SKM-1 (cell line): ENCODE results near the gene CEP170B.
"Not testable (repeated sequence)": the region's sequence is repeated elsewhere in the genome, so short reads cannot be mapped to it uniquely, and the experiment has no call there.

Experiments used
- DNase-seq: peaks from one replicate; lab custom pipeline; 2025; ENCODE audit not compliant: unreplicated experiment; lab: John Stamatoyannopoulos, UW

Gene CEP170B

GRCh38 chr14:104877066-104877805, 12.2 kb downstream of the CEP170B start:
- DNase-seq = no peak

GRCh38 chr14:104877806-104878550, 12.9 kb downstream of the CEP170B start:
- DNase-seq = no peak

- no peak for DNase-seq
Measured at GRCh38 chr14:104878582-104878981, 13.5 kb downstream of the CEP170B start.

GRCh38 chr14:104879201-104879982, 14.3 kb downstream of the CEP170B start:
- DNase-seq = no peak

- DNase-seq = no peak
Measured at GRCh38 chr14:104879983-104880565, 15.0 kb downstream of the CEP170B start.

- no peak for DNase-seq
Measured at GRCh38 chr14:104880584-104881210, 15.6 kb downstream of the CEP170B start.

GRCh38 chr14:104881369-104881979, 16.4 kb downstream of the CEP170B start:
- no peak for DNase-seq

- no peak for DNase-seq
Measured at GRCh38 chr14:104882325-104882973, 17.4 kb downstream of the CEP170B start.

- DNase-seq = no peak
Measured at GRCh38 chr14:104882991-104883660, 18.1 kb downstream of the CEP170B start.

GRCh38 chr14:104883681-104884361, 18.8 kb downstream of the CEP170B start:
- DNase-seq = no peak

GRCh38 chr14:104884381-104884780, 19.3 kb downstream of the CEP170B start:
- not testable (repeated sequence) for DNase-seq

GRCh38 chr14:104885031-104885972, 20.2 kb downstream of the CEP170B start:
- DNase-seq = no peak

- no peak for DNase-seq
Measured at GRCh38 chr14:104885973-104886689, 21.1 kb downstream of the CEP170B start.

GRCh38 chr14:104886690-104887622, 21.9 kb downstream of the CEP170B start:
- DNase-seq = no peak

- no peak for DNase-seq
Measured at GRCh38 chr14:104887623-104888488, 22.8 kb downstream of the CEP170B start.
